AG09309 (cell line): ENCODE measurements around the gene NT5C1A.

Experiments
- DNase-seq: peaks from one replicate; pipeline ENCODE4 v3.0.0-alpha.2; 2010; ENCODE audit warnings: low read depth
- H3K4me3 ChIP-seq: 2 replicates; pipeline ENCODE4 v1.5.1; 2011; ENCODE audit warnings: mild to moderate bottlenecking, low read depth, low read length, moderate library complexity; ENCODE audit not compliant: control insufficient read depth
- TF ChIP-seq, protein P1 (sequence below): IDR thresholded peaks from 2 replicates; pipeline ENCODE4 v1.5.1; 2011; ENCODE audit warnings: mild to moderate bottlenecking, low read depth, low read length, inconsistent platforms; ENCODE audit not compliant: insufficient read depth, control insufficient read depth; ENCODE audit errors: missing control alignments

NT5C1A gene

DNA sequence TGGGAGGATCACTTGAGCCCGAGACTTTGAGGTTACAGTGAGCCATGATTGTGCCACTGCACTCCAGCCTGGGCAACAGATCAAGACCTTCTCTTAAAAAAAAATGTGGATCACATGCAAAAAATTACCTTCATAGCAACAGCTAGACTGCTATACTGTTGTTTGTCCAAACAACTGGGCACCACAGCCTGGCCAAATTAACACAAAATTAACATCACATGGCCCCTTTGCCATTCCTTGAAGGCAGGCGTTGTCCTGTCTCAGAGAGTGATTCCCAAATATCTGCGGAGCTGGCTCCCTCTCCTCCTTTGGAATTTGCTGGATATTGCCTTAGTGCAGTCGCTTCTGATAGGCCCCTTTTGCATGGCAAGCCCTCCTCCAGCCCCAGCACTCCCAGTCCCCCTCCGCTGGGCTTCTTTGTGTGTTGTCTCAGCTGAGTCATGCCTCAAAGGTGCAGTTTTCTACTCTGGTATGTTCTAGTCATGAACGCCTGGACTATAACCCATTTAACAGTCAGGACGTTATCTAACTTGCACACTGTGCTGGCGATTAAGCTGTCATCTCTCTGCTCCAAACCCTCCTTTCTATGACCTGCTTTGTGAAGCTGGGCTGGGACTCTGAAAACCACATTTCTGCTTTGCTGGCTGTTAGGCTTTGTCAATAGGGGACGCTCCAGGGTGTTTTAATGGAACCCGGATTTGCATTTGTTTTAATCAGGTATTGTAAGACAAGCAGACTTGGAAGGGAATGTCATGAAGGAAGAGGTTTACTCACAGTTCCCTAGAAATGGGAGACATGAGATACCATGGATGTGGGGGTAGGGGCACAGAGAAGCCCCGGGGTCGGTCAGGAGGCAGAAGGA, 39.4 kb upstream of the NT5C1A start:
- TF ChIP-seq, protein P1, sequence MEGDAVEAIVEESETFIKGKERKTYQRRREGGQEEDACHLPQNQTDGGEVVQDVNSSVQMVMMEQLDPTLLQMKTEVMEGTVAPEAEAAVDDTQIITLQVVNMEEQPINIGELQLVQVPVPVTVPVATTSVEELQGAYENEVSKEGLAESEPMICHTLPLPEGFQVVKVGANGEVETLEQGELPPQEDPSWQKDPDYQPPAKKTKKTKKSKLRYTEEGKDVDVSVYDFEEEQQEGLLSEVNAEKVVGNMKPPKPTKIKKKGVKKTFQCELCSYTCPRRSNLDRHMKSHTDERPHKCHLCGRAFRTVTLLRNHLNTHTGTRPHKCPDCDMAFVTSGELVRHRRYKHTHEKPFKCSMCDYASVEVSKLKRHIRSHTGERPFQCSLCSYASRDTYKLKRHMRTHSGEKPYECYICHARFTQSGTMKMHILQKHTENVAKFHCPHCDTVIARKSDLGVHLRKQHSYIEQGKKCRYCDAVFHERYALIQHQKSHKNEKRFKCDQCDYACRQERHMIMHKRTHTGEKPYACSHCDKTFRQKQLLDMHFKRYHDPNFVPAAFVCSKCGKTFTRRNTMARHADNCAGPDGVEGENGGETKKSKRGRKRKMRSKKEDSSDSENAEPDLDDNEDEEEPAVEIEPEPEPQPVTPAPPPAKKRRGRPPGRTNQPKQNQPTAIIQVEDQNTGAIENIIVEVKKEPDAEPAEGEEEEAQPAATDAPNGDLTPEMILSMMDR = no peak
- H3K4me3 ChIP-seq = no peak overlapping the region
- no peak for DNase-seq

DNA sequence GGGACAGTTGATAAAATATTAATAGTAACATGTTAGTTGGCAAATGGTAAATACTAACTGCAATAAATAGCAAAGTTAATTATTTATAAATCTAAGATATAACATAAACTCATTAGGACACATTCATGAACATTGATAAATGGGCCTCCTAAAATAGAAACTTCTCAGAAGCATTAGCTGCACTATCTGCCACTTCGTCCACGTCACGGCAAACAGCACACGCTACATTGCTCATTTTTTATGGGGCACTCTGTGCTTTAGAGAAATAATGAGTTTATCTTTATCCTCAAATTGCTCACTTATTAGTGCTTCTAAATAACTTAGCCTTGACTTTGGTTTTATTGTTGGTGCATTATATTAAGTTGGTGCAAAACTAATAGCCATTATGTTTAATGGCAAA, 35.6 kb upstream of the NT5C1A start:
- DNase-seq = no peak
- H3K4me3 ChIP-seq = no peak overlapping the region
- TF ChIP-seq, protein P1 = no peak

DNA sequence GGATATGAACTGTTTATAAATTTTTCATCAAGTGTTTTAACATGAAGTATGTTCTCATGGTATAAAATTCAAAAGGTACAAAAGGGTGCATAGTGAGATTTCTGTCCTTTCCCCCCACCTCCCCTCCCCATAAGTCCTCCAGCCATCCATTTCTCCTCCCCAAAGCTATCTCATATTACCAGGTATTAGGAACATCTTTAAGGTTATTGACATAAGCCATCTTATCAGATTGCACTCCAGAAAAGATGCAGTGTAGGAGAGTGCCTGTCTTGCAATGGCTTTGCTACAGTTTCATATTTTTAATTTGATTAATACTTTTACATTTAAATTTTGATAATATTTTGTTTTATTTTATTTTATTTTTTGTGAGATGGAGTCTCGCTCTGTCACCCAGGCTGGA, 32.9 kb upstream of the NT5C1A start:
- DNase-seq = no peak
- TF ChIP-seq, protein P1 = no peak
- H3K4me3 ChIP-seq = no peak overlapping the region

DNA sequence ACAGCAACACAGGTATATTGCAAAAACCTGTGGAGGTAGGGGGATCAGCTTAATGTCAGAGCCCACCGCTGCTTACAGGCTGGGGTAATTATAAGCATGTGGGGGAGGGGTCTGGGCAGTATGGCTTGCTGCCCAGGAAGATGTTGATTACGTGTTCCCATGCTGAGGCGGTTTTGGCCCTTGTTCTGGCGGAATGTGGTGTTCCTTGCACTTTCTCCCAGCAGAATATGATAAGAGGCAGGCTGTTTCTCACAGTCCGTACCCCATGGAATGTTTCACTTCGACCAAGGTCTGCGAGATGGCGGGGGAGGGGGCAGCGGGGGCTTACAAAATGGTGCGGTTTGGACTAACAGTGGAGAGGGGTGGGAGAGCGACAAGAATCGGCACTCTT, 29.1 kb upstream of the NT5C1A start:
- TF ChIP-seq, protein P1 = no peak
- DNase-seq = no peak
- H3K4me3 ChIP-seq = no peak overlapping the region

DNA sequence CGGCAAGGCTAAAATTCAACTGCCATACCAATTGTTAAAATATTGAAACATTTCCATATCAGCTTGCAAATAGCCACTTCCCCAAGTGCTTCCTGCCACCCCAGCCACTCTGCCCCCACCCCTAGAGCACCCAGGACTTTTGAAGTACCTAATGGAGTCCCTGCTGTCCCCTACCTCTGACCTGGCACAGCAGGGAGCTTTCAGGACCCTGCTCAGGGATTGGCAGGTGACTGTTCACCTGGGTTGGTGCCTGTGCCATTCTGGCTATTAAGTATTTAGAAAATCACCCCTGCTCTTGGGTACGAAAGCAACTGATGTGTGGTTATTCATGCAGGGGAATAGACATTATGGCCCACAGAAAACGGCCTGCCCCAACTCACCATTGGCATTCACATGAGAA, 28.4 kb upstream of the NT5C1A start:
- TF ChIP-seq, protein P1 = no peak
- no peak for DNase-seq
- H3K4me3 ChIP-seq = no peak overlapping the region

DNA sequence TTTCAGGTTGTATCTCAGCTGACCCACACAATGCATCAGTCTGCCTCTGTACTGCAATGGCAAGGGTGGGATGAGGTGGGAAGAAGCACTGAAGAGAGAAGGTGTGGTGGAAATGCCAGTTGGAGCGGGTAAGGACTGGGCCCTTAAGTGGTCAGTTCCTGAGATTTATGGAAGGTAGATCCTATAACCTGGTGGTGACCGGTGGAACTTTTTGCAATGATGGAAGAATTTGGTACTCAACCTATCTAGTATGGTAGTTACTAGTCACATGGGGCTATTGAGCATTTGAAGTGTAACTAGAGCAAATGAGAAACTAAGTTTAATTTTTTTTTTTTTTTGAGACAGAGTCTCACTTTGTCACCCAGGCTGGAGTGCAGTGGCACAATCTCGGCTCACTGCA, 27.5 kb upstream of the NT5C1A start:
- TF ChIP-seq, protein P1 = no peak
- DNase-seq = no peak
- no peak overlapping the region for H3K4me3 ChIP-seq
